ENCODE measurements around the gene FOXJ3. TPM values are rescaled to one million over a fixed set of nuclear protein-coding genes. Genes with fewer than 3 reads are reported as not detected.

FOXJ3 gene
- total and polyA plus RNA-seq, 4 donors: 5.3 to 16.8 (median 12.4) TPM

- TF ChIP-seq REST (IDR thresholded peaks at IDR 0.05) (no peak), FOXA1 (IDR thresholded peaks at IDR 0.05) (no peak), SP1 (IDR thresholded peaks at IDR 0.05) (no peak)
- Histone ChIP-seq H3K27ac (ENCODE audit: low read depth in 1 of 2, low read length in 2 of 2) (no peak overlapping the region), H3K36me3 (ENCODE audit: control insufficient read depth in 4 of 4, insufficient read depth in 3 of 4, low read depth in 1 of 4, low read length in 3 of 4) (no peaks in the 10 kb centered on the region), H3K9me3 (ENCODE audit: control insufficient read depth in 4 of 4, low read length in 3 of 4) (no peaks in the 10 kb centered on the region), H3K4me3 (ENCODE audit: low read depth in 1 of 3, low read length in 3 of 3) (no peak overlapping the region), H3K4me1 (ENCODE audit: control insufficient read depth in 4 of 4, insufficient read depth in 4 of 4, low read length in 3 of 4) (peaks cover 0 to 12% (median 4%) of the 10 kb centered on the region in 4 donors), H3K27me3 (ENCODE audit: control insufficient read depth in 4 of 4, insufficient read depth in 4 of 4, low read length in 3 of 4) (peaks cover 0 to 5% (median 2%) of the 10 kb centered on the region in 4 donors), H3K9ac (ENCODE audit: low read depth in 1 of 2, low read length in 2 of 2) (no peak overlapping the region)
- DNase-seq (ENCODE audit: low spot score): no peak
- WGBS: 46% methylated on average over 4 of the region's 4 CpGs
These were observed 191.9 kb downstream of the FOXJ3 start for GRCh38 chr1:42142894-42143675.

- peaks cover 0 to 6% (median 2%) of the 10 kb centered on the region in 4 donors for H3K4me1 ChIP-seq (ENCODE audit: control insufficient read depth in 4 of 4, insufficient read depth in 4 of 4, low read length in 3 of 4)
- TF ChIP-seq TAF1 (conservative IDR thresholded peaks at IDR 0.05) (no peak), GABPA (IDR thresholded peaks at IDR 0.05 in 1 of 2, conservative IDR thresholded peaks at IDR 0.05 in 1 of 2) (no peak), FOXA2 (IDR thresholded peaks at IDR 0.05) (no peak), EGR1 (IDR thresholded peaks at IDR 0.05; ENCODE audit: low read depth in 2 of 2) (no peak), CTCF (IDR thresholded peaks at IDR 0.05; ENCODE audit: low read depth, low read length, missing input control) (no peak), YY1 (IDR thresholded peaks at IDR 0.05) (no peak), JUND (IDR thresholded peaks at IDR 0.05) (no peak), MAX (IDR thresholded peaks at IDR 0.05) (no peak), HNF4A (conservative IDR thresholded peaks at IDR 0.05) (no peak), RAD21 (IDR thresholded peaks at IDR 0.05) (no peak), HNF4G (IDR thresholded peaks at IDR 0.05) (no peak)
- no peak overlapping the region for H3K27ac ChIP-seq (ENCODE audit: low read depth in 1 of 2, low read length in 2 of 2)
- WGBS: 69% methylated on average over 5 of the region's 5 CpGs
- no peaks in the 10 kb centered on the region for H3K36me3 ChIP-seq (ENCODE audit: control insufficient read depth in 4 of 4, insufficient read depth in 3 of 4, low read depth in 1 of 4, low read length in 3 of 4)
- no peak for DNase-seq (ENCODE audit: low spot score)
- no peak overlapping the region for H3K9ac ChIP-seq (ENCODE audit: low read depth in 1 of 2, low read length in 2 of 2)
- no peaks in the 10 kb centered on the region for H3K9me3 ChIP-seq (ENCODE audit: control insufficient read depth in 4 of 4, low read length in 3 of 4)
- H3K4me3 ChIP-seq (ENCODE audit: low read depth in 1 of 3, low read length in 3 of 3): no peak overlapping the region
- peaks cover 0 to 5% (median 2%) of the 10 kb centered on the region in 4 donors for H3K27me3 ChIP-seq (ENCODE audit: control insufficient read depth in 4 of 4, insufficient read depth in 4 of 4, low read length in 3 of 4)
These were observed 193.1 kb downstream of the FOXJ3 start for GRCh38 chr1:42141978-42142377.
